Activated CD8-positive, alpha-beta memory T cell treated with anti-CD3 and anti-CD28 coated beads for 4 hours (primary cell): ENCODE data around the gene RAB3GAP1.
"Not testable (repeated sequence)": the region's sequence is repeated elsewhere in the genome, so short reads cannot be mapped to it uniquely, and the experiment has no call there.

ENCODE experiments used
- DNase-seq, 2 donors: peaks; one replicate each; pipeline ENCODE4 v3.0.0-alpha.2; 2020; ENCODE audit warnings: low read depth in 2 of 2

RAB3GAP1 gene

GRCh38 chr2:135052042-135052876, at the start of gene RAB3GAP1:
Gene RAB3GAP1, plus strand, starts transcription at chr2:135052292. Its CDS starts 16 bp downstream, at chr2:135052308.
- DNase-seq: peak; percentile 81 to 90

GRCh38 chr2:135002836-135003235, 49.3 kb upstream of the RAB3GAP1 start:
- DNase-seq: no peak

GRCh38 chr2:135004005-135004746, 47.9 kb upstream of the RAB3GAP1 start:
- DNase-seq: peak; percentile 44 to 45

GRCh38 chr2:135005753-135006152, 46.3 kb upstream of the RAB3GAP1 start:
- no peak for DNase-seq

GRCh38 chr2:135009339-135009738, 42.8 kb upstream of the RAB3GAP1 start:
- DNase-seq: no peak

- no peak for DNase-seq
Observed at GRCh38 chr2:135010200-135010942, 41.7 kb upstream of the RAB3GAP1 start.

GRCh38 chr2:135011633-135012032, 40.5 kb upstream of the RAB3GAP1 start:
- no peak for DNase-seq

- no peak for DNase-seq
Observed at GRCh38 chr2:135021618-135022017, 30.5 kb upstream of the RAB3GAP1 start.

GRCh38 chr2:135022952-135023880, 28.9 kb upstream of the RAB3GAP1 start:
- no peak for DNase-seq

- DNase-seq: no peak
Observed at GRCh38 chr2:135023886-135024485, 28.1 kb upstream of the RAB3GAP1 start.

GRCh38 chr2:135029481-135030134, 22.5 kb upstream of the RAB3GAP1 start:
- no peak for DNase-seq

GRCh38 chr2:135030826-135031225, 21.3 kb upstream of the RAB3GAP1 start:
- DNase-seq: no peak

- DNase-seq: not testable (repeated sequence)
Observed at GRCh38 chr2:135033216-135033615, 18.9 kb upstream of the RAB3GAP1 start.

GRCh38 chr2:135037831-135038230, 14.3 kb upstream of the RAB3GAP1 start:
- DNase-seq: no peak

- no peak for DNase-seq
Observed at GRCh38 chr2:135043345-135043744, 8.7 kb upstream of the RAB3GAP1 start.

GRCh38 chr2:135047300-135047699, 4.8 kb upstream of the RAB3GAP1 start, which contains the start of gene MAP3K19:
Gene MAP3K19, minus strand, starts transcription at chr2:135047447. Its CDS starts 22,800 bp downstream, at chr2:135024647.
- DNase-seq: no peak

GRCh38 chr2:135048122-135048521, 4.0 kb upstream of the RAB3GAP1 start:
- DNase-seq: no peak

GRCh38 chr2:135050132-135050531, 2.0 kb upstream of the RAB3GAP1 start:
- no peak for DNase-seq

- DNase-seq: no peak
Observed at GRCh38 chr2:135050684-135051083, 1.4 kb upstream of the RAB3GAP1 start.

- no peak for DNase-seq
Observed at GRCh38 chr2:135052997-135053474, 944 bp downstream of the RAB3GAP1 start.
